VCaP (cell line): Measurements from ENCODE around the gene ZNF674.
"Not testable (repeated sequence)": the region's sequence is repeated elsewhere in the genome, so short reads cannot be mapped to it uniquely, and the experiment has no call there.

ENCODE experiments used
- H3K27ac ChIP-seq: fragments of 450-650 bp; 2 replicates; pipeline ENCODE4 v1.5.1; 2017
- TF ChIP-seq, protein P1 (sequence below): fragments of 450-650 bp; conservative IDR thresholded peaks from 2 replicates; pipeline ENCODE4 v1.5.1; 2017; ENCODE audit warnings: mild to moderate bottlenecking, moderate library complexity

ZNF674 gene

DNA sequence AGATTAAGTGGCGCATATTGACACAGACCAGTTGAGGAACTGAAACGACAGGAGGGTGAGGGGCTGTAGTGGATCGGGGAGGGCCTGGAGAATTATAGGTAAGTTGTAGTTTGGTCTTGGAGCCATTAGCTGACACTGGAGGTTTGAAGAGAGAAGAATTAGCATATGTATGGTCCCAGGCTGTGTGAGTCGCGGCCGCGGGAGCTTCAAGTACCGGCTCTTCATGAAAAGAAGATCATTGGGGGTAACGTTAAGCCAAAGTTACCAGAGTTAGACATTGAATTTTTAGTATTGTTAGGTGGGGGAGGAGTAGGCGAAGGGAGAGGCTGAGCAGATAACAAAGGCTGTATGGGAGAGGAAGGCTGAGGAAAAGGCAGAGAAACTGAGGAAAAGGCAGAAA lies 56.5 kb downstream of the ZNF674 start:
- TF ChIP-seq, protein P1, sequence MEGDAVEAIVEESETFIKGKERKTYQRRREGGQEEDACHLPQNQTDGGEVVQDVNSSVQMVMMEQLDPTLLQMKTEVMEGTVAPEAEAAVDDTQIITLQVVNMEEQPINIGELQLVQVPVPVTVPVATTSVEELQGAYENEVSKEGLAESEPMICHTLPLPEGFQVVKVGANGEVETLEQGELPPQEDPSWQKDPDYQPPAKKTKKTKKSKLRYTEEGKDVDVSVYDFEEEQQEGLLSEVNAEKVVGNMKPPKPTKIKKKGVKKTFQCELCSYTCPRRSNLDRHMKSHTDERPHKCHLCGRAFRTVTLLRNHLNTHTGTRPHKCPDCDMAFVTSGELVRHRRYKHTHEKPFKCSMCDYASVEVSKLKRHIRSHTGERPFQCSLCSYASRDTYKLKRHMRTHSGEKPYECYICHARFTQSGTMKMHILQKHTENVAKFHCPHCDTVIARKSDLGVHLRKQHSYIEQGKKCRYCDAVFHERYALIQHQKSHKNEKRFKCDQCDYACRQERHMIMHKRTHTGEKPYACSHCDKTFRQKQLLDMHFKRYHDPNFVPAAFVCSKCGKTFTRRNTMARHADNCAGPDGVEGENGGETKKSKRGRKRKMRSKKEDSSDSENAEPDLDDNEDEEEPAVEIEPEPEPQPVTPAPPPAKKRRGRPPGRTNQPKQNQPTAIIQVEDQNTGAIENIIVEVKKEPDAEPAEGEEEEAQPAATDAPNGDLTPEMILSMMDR: no peak
- H3K27ac ChIP-seq: no peak overlapping the region

- H3K27ac ChIP-seq: no peak overlapping the region
- TF ChIP-seq, protein P1: no peak
These were observed 59.3 kb downstream of the ZNF674 start for GRCh38 chrX:46485897-46486296.

GRCh38 chrX:46478634-46479033 lies 66.6 kb downstream of the ZNF674 start:
- H3K27ac ChIP-seq: not testable (repeated sequence)

GRCh38 chrX:46477435-46477834 lies 67.8 kb downstream of the ZNF674 start:
- no peak overlapping the region for H3K27ac ChIP-seq
- TF ChIP-seq, protein P1: no peak

GRCh38 chrX:46465203-46465602 lies 80.0 kb downstream of the ZNF674 start:
- no peak overlapping the region for H3K27ac ChIP-seq
- TF ChIP-seq, protein P1: no peak

DNA sequence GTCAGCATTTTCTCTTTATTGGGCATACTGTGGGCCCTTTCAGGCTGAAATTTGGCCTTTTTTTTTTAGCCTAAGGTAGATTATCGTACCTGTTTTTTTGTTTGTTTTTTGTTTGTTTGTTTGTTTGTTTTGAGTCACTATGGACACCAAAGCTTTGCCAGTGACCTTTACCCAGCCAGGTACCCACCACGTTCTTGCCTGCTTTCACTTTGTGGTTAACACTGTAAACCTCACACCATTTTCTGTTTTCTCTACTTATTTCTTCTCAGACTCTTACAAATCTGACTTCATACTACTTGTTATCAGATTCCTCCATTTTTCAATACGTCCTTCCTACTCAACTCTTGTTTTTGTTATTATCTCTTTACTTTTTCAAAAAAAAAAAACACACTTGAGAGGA lies 81.5 kb downstream of the ZNF674 start:
- no peak overlapping the region for H3K27ac ChIP-seq
- TF ChIP-seq, protein P1: no peak

- no peak overlapping the region for H3K27ac ChIP-seq
- TF ChIP-seq, protein P1: no peak
These were observed 83.5 kb downstream of the ZNF674 start for GRCh38 chrX:46461660-46462191.

- H3K27ac ChIP-seq: not testable (repeated sequence)
These were observed 84.2 kb downstream of the ZNF674 start for GRCh38 chrX:46460801-46461659.
